TTC549 (cell line): Measurements from ENCODE around the gene PROSER3.

Experiments
- FAIRE-seq: peaks from 2 replicates; lab custom pipeline; 2012; peaks lifted over from hg19 to GRCh38; lab: Jason Lieb, UNC

Gene PROSER3

DNA sequence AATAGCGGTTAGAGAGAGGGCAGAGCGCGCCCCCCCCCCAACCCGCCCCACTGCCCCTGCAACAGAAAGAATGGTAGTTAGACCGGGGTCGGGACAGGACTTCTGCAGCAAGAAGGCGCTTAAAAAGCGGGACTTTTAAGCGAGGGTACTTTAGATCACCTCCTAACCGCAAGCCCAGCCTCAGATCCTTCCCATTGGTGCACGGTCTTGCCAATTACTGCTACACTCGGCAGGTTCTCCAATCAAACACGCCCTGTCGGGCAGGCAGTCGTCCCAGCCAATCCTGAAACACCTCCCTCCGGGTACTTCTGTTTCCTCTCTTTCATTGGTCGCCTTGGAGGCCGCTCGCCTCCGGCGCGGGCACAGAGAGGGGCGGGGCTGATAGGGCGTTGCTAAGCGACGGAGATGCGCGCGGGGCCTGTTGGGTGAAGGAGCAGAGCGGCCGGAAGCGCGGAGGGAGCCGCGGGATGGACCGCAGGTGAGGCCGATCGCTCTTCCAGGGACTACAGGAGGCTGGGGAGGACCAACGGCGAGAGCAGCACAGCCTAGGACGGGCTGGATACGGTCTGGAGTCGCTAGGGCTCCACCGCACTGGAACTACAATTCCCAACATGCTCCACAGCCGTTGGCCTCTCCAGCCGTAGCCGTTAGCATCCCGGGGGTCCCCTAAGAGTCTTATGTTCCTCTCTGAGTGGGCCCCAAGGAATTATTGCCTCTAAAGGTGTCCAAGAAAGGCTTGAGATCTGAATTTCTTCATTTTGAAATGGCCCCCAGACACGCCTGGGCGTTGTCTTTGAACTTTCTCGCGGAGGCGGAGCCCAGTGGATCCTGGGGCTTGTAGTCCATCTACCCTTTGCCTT, at the start of gene PROSER3:
Gene PROSER3, plus strand, starts transcription at position 428 of the 860 bp plus-strand sequence. Its CDS starts 40 bp downstream, at position 468.
- FAIRE-seq = peak; percentile 96

DNA sequence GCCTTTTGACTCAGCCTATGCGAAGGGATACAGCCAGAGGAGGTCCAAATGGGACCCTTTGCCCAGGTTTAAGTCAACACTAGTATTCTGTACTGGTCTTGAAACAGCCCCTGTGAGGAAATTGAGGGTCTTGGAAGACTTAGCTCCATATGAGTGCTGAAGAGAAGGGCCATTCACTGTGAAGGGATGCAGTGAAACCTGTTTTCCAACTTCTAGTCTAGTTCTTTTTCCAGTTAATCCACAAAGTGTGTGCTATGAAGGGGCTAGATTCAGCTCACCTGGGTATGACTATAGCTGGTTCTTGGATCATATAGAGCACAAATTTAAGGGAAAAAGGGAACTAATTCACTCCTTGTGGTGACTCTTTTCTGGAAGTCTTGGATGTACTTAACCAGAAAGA, 49.6 kb upstream of the PROSER3 start:
- no peak for FAIRE-seq

- FAIRE-seq = no peak
Observed at GRCh38 chr19:35710784-35711723, 46.9 kb upstream of the PROSER3 start.

DNA sequence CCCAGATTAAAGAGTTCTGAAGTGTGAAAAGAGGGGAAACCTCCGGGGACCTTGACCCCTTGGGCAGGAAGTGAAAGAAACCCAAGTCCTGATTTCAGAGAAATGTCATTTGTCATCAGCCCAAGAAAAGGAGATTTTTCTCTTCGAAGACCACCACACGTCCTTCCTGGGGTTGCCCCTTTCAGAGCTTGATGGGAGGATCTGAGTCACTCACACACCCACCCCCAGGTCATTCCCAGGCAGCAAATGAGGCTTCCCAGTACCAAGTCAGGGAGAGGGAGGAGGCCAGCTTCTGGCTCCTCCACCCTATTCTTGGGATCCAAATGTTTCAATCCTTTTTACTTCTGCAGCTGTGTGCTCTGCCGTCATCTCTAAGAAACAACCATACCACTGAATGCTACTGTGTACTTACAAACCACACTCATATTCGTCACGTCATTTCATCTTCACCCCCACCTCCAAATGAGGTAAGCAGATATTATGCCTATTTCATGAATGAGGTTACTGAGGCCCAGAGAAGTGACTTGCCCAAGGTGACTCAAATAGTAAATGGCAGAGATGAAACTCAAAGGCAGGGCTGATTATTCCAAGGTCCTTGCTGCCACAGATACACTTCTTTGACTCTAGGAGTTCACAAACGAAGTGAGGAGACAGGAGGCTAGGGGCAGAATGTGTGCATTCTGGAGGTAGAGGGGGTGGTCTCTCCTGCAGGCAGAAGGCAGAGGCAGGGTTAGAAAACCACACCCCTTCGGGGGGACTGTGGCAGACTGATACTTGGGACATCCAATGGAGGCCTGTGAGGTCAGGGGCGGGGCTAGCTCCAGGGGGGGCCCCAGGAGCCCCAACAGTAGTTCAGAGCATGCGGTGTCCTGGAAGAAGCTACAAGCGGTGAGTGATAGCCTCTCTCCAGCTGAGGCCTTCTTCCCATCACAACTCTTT, 45.1 kb upstream of the PROSER3 start:
- FAIRE-seq = no peak

- no peak for FAIRE-seq
Observed at GRCh38 chr19:35713506-35713850, 44.5 kb upstream of the PROSER3 start.

GRCh38 chr19:35713904-35714495, 44.0 kb upstream of the PROSER3 start:
- FAIRE-seq = no peak

DNA sequence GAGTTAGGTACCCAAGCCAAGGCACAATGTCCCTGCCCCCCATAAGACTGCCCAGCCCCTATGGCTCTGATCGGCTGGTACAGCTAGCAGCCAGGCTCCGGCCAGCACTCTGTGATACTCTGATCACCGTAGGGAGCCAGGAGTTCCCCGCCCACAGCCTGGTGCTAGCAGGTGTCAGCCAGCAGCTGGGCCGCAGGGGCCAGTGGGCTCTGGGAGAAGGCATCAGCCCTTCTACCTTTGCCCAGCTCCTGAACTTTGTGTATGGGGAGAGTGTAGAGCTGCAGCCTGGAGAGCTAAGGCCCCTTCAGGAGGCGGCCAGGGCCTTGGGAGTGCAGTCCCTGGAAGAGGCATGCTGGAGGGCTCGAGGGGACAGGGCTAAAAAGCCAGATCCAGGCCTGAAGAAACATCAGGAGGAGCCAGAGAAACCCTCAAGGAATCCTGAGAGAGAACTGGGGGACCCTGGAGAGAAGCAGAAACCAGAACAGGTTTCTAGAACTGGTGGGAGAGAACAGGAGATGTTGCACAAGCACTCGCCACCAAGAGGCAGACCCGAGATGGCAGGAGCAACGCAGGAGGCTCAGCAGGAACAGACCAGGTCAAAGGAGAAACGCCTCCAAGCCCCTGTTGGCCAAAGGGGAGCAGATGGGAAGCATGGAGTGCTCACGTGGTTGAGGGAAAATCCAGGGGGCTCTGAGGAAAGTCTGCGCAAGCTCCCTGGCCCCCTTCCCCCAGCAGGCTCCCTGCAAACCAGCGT, 43.2 kb upstream of the PROSER3 start:
- no peak for FAIRE-seq

GRCh38 chr19:35715355-35715809, 42.6 kb upstream of the PROSER3 start:
- no peak for FAIRE-seq

DNA sequence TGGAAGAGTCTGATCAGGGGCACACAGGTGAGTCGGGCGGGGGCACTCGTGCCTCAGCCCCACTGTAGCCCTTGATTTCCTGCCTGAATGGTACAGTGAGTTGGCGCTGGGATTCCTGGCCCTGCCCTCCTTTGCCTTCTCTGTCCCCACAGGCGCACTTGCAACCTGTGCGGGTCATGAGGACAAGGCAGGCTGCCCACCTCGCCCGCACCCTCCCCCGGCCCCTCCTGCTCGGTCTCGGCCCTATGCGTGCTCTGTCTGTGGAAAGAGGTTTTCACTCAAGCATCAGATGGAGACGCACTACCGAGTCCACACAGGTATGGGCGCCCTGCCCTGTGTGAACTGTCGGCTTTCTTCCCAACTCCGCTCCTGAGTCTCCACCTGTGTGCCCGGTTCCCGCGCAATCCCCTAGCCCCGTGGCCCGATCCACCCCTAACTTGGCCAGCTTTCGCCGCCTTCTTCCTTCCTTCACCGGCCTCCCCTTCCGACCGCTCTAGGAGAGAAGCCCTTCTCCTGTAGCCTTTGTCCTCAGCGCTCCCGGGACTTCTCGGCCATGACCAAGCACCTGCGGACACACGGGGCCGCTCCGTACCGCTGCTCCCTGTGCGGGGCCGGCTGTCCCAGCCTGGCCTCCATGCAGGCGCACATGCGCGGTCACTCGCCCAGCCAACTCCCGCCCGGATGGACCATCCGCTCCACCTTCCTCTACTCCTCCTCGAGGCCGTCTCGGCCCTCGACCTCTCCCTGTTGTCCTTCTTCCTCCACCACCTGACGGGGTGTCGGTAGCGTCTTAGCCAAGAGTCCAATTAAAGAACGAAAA, 41.8 kb upstream of the PROSER3 start:
- FAIRE-seq = no peak

GRCh38 chr19:35716801-35717664, 40.9 kb upstream of the PROSER3 start:
- FAIRE-seq = no peak

GRCh38 chr19:35717665-35718344, 40.2 kb upstream of the PROSER3 start, which contains the start of gene KMT2B:
Gene KMT2B, plus strand, starts transcription at chr19:35718003. Its CDS starts 16 bp downstream, at chr19:35718019.
- FAIRE-seq = no peak

GRCh38 chr19:35718345-35719041, 39.5 kb upstream of the PROSER3 start:
- no peak for FAIRE-seq

- no peak for FAIRE-seq
Observed at GRCh38 chr19:35719402-35720162, 38.4 kb upstream of the PROSER3 start.

DNA sequence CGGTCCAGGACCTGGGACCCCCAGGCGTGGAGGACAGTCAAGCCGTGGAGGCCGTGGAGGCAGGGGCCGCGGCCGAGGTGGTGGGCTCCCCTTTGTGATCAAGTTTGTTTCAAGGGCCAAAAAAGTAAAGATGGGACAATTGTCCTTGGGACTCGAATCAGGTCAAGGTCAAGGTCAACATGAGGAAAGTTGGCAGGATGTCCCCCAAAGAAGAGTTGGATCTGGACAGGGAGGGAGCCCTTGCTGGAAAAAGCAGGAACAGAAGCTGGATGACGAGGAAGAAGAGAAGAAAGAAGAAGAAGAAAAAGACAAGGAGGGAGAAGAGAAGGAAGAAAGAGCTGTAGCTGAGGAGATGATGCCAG, 37.8 kb upstream of the PROSER3 start:
- FAIRE-seq = no peak

DNA sequence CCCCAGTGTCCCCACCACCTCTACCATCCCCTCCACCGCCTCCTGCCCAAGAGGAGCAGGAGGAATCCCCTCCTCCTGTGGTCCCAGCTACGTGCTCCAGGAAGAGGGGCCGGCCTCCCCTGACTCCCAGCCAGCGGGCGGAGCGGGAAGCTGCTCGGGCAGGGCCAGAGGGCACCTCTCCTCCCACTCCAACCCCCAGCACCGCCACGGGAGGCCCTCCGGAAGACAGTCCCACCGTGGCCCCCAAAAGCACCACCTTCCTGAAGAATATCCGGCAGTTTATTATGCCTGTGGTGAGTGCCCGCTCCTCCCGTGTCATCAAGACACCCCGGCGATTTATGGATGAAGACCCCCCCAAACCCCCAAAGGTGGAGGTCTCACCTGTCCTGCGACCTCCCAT, 37.3 kb upstream of the PROSER3 start:
- no peak for FAIRE-seq

GRCh38 chr19:35721374-35721773, 36.6 kb upstream of the PROSER3 start:
- FAIRE-seq = no peak

- FAIRE-seq = no peak
Observed at GRCh38 chr19:35722461-35722860, 35.5 kb upstream of the PROSER3 start.
